Upper lobe of right lung (tissue), 1 donor: Measurements from ENCODE around the gene LONP1. TPM values are rescaled to one million over a fixed set of nuclear protein-coding genes. Genes with fewer than 3 reads are reported as not detected.

Experiments used
- ATAC-seq: fragments of 200-7000 bp; cut with Tn5 transposase; one replicate; pipeline ENCODE4 v1.9.1; 2020; ENCODE audit warnings: mild to moderate bottlenecking, moderate library complexity
- DNase-seq: peaks from one replicate; pipeline ENCODE4 v3.0.0-alpha.2; 2020
- H3K27ac ChIP-seq: fragments of 200-600 bp; one replicate; pipeline ENCODE4 v1.8.0; 2022
- H3K27me3 ChIP-seq: fragments of 200-600 bp; one replicate; pipeline ENCODE4 v1.8.0; 2022; ENCODE audit warnings: mild to moderate bottlenecking
- H3K36me3 ChIP-seq: fragments of 200-600 bp; one replicate; pipeline ENCODE4 v1.8.0; 2022
- H3K4me1 ChIP-seq: fragments of 200-600 bp; one replicate; pipeline ENCODE4 v1.8.0; 2022
- H3K4me3 ChIP-seq: fragments of 200-600 bp; one replicate; pipeline ENCODE4 v1.8.0; 2022; ENCODE audit warnings: mild to moderate bottlenecking
- H3K9me3 ChIP-seq: fragments of 200-600 bp; one replicate; pipeline ENCODE4 v1.8.0; 2022
- CTCF ChIP-seq: fragments of 200-600 bp; IDR thresholded peaks from one replicate; pipeline ENCODE4 v1.8.0; 2022; ENCODE audit warnings: antibody characterized with exemption
- intact Hi-C: fragments of 100-400 bp; cut with DNase I; formaldehyde crosslinking; loops from one replicate; pipeline ENCODE4 v1.11.0; 2022
- total RNA-seq: library from RNA; stranded (reverse); fragmentation: NEBNext Ultra II Directional; extraction: Animal tissue kit (Norgen Biotek cat#: 25700); gene quantifications from one replicate; pipeline ENCODE4 v1.2.1, GENCODE V29; 2021
- donor health status: DM: no; HTN: yes; CAD: no; lungs with severe emphysema.

LONP1 gene
- total RNA-seq, 1 donor from 2014 or later: 79.1 TPM

GRCh38 chr19:5693195-5694166, 26.5 kb downstream of the LONP1 start:
- no peak for ATAC-seq
- no peaks in the 10 kb centered on the region for H3K9me3 ChIP-seq
- peaks cover 62% of the 10 kb centered on the region for H3K36me3 ChIP-seq
- H3K27me3 ChIP-seq: no peaks in the 10 kb centered on the region
- no peak for TF ChIP-seq CTCF
- H3K27ac ChIP-seq: no peak overlapping the region
- no peak overlapping the region for H3K4me3 ChIP-seq
- DNase-seq: peak; percentile 67
- intact Hi-C loops: no loop called here
- peaks cover 9% of the 10 kb centered on the region for H3K4me1 ChIP-seq

- ATAC-seq (no peak), DNase-seq (peak; percentile 54)
- no peaks in the 10 kb centered on the region for H3K27me3 ChIP-seq
- TF ChIP-seq CTCF: no peak
- H3K27ac ChIP-seq: no peak overlapping the region
- peaks cover 56% of the 10 kb centered on the region for H3K36me3 ChIP-seq
- intact Hi-C loops: no loop called here
- H3K4me3 ChIP-seq: no peak overlapping the region
- peaks cover 9% of the 10 kb centered on the region for H3K4me1 ChIP-seq
- no peaks in the 10 kb centered on the region for H3K9me3 ChIP-seq
These were observed 27.2 kb downstream of the LONP1 start for GRCh38 chr19:5692723-5693194.

- Histone ChIP-seq H3K4me3 (peak overlapping the region; percentile 79), H3K36me3 (peaks cover 55% of the 10 kb centered on the region), H3K27ac (peak overlapping the region; percentile 87), H3K27me3 (no peaks in the 10 kb centered on the region), H3K4me1 (peaks cover 13% of the 10 kb centered on the region), H3K9me3 (no peaks in the 10 kb centered on the region)
- intact Hi-C loops: no loop called here
- ATAC-seq (no peak), DNase-seq (peak; percentile 65)
- TF ChIP-seq CTCF: no peak
These were observed 27.9 kb downstream of the LONP1 start for GRCh38 chr19:5691822-5692722.

GRCh38 chr19:5690955-5691821, 28.8 kb downstream of the LONP1 start:
- Histone ChIP-seq H3K36me3 (peaks cover 46% of the 10 kb centered on the region), H3K4me3 (peak overlapping the region; percentile 79), H3K27me3 (no peaks in the 10 kb centered on the region), H3K9me3 (no peaks in the 10 kb centered on the region), H3K27ac (peak overlapping the region; percentile 87), H3K4me1 (peaks cover 13% of the 10 kb centered on the region)
- no peak for TF ChIP-seq CTCF
- ATAC-seq (no peak), DNase-seq (peak; percentile 78)
- intact Hi-C loops: no loop called here
